PC-9 (cell line): ENCODE measurements around the gene NFIA. TPM values are rescaled to one million over a fixed set of nuclear protein-coding genes. Genes with fewer than 3 reads are reported as not detected.

ENCODE experiments used
- BruUV-seq: library from RNA; stranded (reverse); fragments of 400-500 nt; replicated peaks from 2 replicates; lab custom pipeline; 2021; lab: Mats Ljungman, UMichigan
- CTCF ChIA-PET: fragments of 300-600 bp; sonication (Branson Sonifier 250); formaldehyde crosslinking; loops from one replicate; lab custom pipeline; 2022; ENCODE audit warnings: antibody characterized with exemption; lab: Charles Lee
- POLR2A ChIA-PET: fragments of 300-600 bp; sonication (Branson Sonifier 250); formaldehyde crosslinking; loops from one replicate; lab custom pipeline; 2022; ENCODE audit warnings: antibody characterized with exemption; ENCODE audit not compliant: unreplicated experiment; lab: Charles Lee
- DNase-seq, 2 experiments: peaks; one replicate each; pipeline versions ENCODE4 v3.0.0 to v3.0.0-alpha.2; 2015 to 2022; ENCODE audit warnings: mixed read lengths in 1 of 2
- H2AFZ ChIP-seq: fragments of 200-600 bp; sonication (generic); 2 replicates; pipeline ENCODE4 v1.8.1; 2017; ENCODE audit warnings: antibody characterized with exemption
- H3F3A ChIP-seq: fragments of 200-600 bp; sonication (generic); 2 replicates; pipeline ENCODE4 v1.8.1; 2017; ENCODE audit warnings: antibody characterized with exemption, mild to moderate bottlenecking, low read depth; ENCODE audit not compliant: insufficient read depth
- H3K27ac ChIP-seq: fragments of 200-600 bp; sonication (generic); 2 replicates; pipeline ENCODE4 v1.6.1; 2016; ENCODE audit warnings: mixed run types
- H3K27me3 ChIP-seq: fragments of 200-600 bp; sonication (generic); 2 replicates; pipeline ENCODE4 v1.6.1; 2016; ENCODE audit warnings: low read depth, mixed run types; ENCODE audit not compliant: insufficient read depth
- H3K36me3 ChIP-seq: fragments of 200-600 bp; sonication (generic); 2 replicates; pipeline ENCODE4 v1.6.1; 2016; ENCODE audit warnings: low read depth, mixed run types
- H3K4me1 ChIP-seq: fragments of 200-600 bp; sonication (generic); replicated peaks from 2 replicates; pipeline ENCODE4 v1.6.1; 2016; ENCODE audit warnings: mixed run types; ENCODE audit not compliant: insufficient read depth
- H3K4me2 ChIP-seq: fragments of 200-600 bp; sonication (generic); 2 replicates; pipeline ENCODE4 v1.6.1; 2017; ENCODE audit warnings: mixed run types
- H3K4me3 ChIP-seq: fragments of 200-600 bp; sonication (generic); 2 replicates; pipeline ENCODE4 v1.6.1; 2016; ENCODE audit warnings: mixed run types
- H3K79me2 ChIP-seq: fragments of 200-600 bp; sonication (generic); 2 replicates; pipeline ENCODE4 v1.6.1; 2017; ENCODE audit warnings: low read depth, mixed run types
- H3K9me2 ChIP-seq: fragments of 200-600 bp; sonication (generic); 2 replicates; pipeline ENCODE4 v1.8.1; 2017; ENCODE audit warnings: mild to moderate bottlenecking; ENCODE audit not compliant: insufficient read depth
- H3K9me3 ChIP-seq: fragments of 200-600 bp; sonication (generic); 2 replicates; pipeline ENCODE4 v1.8.1; 2016; ENCODE audit warnings: low read depth; ENCODE audit not compliant: insufficient read depth
- H4K20me1 ChIP-seq: fragments of 200-600 bp; sonication (generic); 2 replicates; pipeline ENCODE4 v1.8.1; 2017; ENCODE audit not compliant: insufficient read depth
- EZH2 ChIP-seq: fragments of 200-600 bp; sonication (generic); IDR thresholded peaks from 2 replicates; pipeline ENCODE4 v1.8.0; 2017; ENCODE audit warnings: antibody characterized with exemption, low read depth
- intact Hi-C: fragments of 100-400 bp; cut with micrococcal nuclease; formaldehyde crosslinking; loops from one replicate; pipeline ENCODE4 v1.10.0; 2022; ENCODE audit not compliant: unreplicated experiment
- total RNA-seq: library from RNA; stranded (reverse); gene quantifications from 2 replicates; pipeline ENCODE4 v1.2.3, GENCODE V29; 2021
- TF ChIP-seq, protein P1 (sequence below): fragments of 200-600 bp; sonication (generic); conservative IDR thresholded peaks from 2 replicates; pipeline ENCODE4 v1.6.1; 2017; ENCODE audit warnings: mixed run types, antibody characterized with exemption, mild to moderate bottlenecking, moderate library complexity

The NFIA gene
- total RNA-seq, 1 experiment from 2014 or later: 26.7 TPM

DNA sequence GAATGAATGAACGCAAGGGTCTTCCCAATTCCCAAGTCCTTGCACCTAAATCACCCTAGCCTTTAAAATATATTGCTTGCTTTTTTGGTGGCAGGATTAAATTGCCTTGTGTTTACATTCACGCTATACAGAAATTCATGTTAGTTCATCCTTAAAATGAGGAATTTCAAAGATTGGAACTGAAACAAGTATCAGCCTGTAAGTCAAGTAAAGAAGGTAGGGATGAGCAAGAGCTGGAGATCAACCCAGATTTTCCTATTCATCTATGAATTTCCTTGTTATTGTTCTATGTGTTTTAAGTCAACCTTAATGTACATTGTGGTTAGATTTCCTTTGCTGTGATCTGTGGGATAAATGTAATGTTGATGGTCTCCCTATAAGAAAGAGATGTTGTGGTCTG lies 248.2 kb downstream of the NFIA start:
- Histone ChIP-seq H2AFZ (no peak overlapping the region), H3F3A (no peaks in the 10 kb centered on the region), H3K4me2 (no peak overlapping the region), H3K79me2 (no peaks in the 10 kb centered on the region), H3K4me1 (no peaks in the 10 kb centered on the region), H3K9me3 (no peaks in the 10 kb centered on the region), H3K9me2 (no peaks in the 10 kb centered on the region), H4K20me1 (no peaks in the 10 kb centered on the region), H3K27me3 (no peaks in the 10 kb centered on the region), H3K27ac (no peak overlapping the region), H3K36me3 (no peaks in the 10 kb centered on the region), H3K4me3 (no peak overlapping the region)
- intact Hi-C loops: loop anchor here (10.0 kb wide), 1 partner anchor 1356 kb away; no protein-coding TSS in a partner anchor
- no TSS peak for BruUV-seq
- TF ChIP-seq, protein P1, sequence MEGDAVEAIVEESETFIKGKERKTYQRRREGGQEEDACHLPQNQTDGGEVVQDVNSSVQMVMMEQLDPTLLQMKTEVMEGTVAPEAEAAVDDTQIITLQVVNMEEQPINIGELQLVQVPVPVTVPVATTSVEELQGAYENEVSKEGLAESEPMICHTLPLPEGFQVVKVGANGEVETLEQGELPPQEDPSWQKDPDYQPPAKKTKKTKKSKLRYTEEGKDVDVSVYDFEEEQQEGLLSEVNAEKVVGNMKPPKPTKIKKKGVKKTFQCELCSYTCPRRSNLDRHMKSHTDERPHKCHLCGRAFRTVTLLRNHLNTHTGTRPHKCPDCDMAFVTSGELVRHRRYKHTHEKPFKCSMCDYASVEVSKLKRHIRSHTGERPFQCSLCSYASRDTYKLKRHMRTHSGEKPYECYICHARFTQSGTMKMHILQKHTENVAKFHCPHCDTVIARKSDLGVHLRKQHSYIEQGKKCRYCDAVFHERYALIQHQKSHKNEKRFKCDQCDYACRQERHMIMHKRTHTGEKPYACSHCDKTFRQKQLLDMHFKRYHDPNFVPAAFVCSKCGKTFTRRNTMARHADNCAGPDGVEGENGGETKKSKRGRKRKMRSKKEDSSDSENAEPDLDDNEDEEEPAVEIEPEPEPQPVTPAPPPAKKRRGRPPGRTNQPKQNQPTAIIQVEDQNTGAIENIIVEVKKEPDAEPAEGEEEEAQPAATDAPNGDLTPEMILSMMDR: no peak
- TF ChIP-seq EZH2: no peak
- ChIA-PET POLR2A (no interaction called here), CTCF (no interaction called here)
- no peak for DNase-seq

DNA sequence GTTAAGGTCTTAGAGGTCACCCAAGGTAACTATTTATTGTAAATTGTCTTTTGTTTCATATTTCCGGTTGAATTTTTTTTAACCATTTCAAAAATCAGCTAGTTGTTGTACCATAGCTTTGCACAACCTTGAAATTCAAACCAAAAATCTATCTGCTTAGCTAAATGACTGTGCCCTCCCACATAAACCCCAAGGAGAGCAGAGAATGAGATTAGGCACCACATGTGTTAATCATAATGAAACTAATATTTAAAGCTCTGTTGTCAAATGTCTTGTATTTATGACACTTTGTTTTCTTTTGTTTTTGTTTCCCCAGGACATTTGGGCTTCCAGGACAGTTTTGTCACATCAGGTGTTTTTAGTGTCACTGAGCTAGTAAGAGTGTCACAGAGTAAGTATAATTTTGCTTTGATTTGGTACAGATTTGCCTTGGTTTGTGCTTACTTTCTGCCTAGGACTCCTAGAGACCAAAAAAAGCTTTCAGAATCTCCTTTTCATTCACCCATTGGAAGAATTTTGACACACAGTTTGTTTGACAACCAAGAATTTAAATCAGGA lies 249.9 kb downstream of the NFIA start:
- no TSS peak for BruUV-seq
- intact Hi-C loops: loop anchor here (10.0 kb wide), 1 partner anchor 1357 kb away; no protein-coding TSS in a partner anchor
- ChIA-PET POLR2A (no interaction called here), CTCF (no interaction called here)
- Histone ChIP-seq H4K20me1 (no peaks in the 10 kb centered on the region), H3K4me3 (no peak overlapping the region), H3K36me3 (no peaks in the 10 kb centered on the region), H3K4me2 (no peak overlapping the region), H2AFZ (no peak overlapping the region), H3K9me2 (no peaks in the 10 kb centered on the region), H3K79me2 (no peaks in the 10 kb centered on the region), H3F3A (peaks cover 7% of the 10 kb centered on the region), H3K9me3 (no peaks in the 10 kb centered on the region), H3K27me3 (no peaks in the 10 kb centered on the region), H3K4me1 (peaks cover 7% of the 10 kb centered on the region), H3K27ac (no peak overlapping the region)
- TF ChIP-seq, protein P1: no peak
- TF ChIP-seq EZH2: no peak
- no peak for DNase-seq

DNA sequence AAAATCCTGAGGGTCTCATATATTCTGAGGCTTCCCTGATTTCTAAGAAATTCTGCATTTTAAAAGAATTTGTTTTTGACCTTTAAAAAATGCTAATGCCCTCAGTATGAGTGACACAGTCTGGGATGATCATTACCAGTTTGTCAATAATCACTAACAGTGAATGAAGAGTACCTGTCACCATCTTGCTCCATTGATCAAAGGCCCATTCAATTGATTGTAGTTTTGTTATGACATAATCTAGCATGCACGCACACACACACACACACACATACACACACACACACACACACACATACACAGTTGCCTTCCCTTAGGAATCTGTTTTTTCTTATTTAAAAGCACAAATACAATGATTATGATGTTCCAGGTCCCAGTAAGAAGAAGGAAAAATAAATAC lies 250.4 kb downstream of the NFIA start:
- POLR2A ChIA-PET: interaction anchor here (0.8 kb wide), 1 partner anchor 1040 kb away, joined by 8 read pairs; no protein-coding TSS in a partner anchor
- Histone ChIP-seq H3K4me2 (no peak overlapping the region), H3K79me2 (no peaks in the 10 kb centered on the region), H3K4me1 (peaks cover 12% of the 10 kb centered on the region), H3K36me3 (no peaks in the 10 kb centered on the region), H3K9me3 (no peaks in the 10 kb centered on the region), H3K4me3 (no peak overlapping the region), H3K27me3 (no peaks in the 10 kb centered on the region), H3K27ac (no peak overlapping the region), H3K9me2 (no peaks in the 10 kb centered on the region), H2AFZ (no peak overlapping the region), H3F3A (peaks cover 12% of the 10 kb centered on the region), H4K20me1 (no peaks in the 10 kb centered on the region)
- BruUV-seq: no TSS peak
- intact Hi-C loops: loop anchor here (10.0 kb wide), 1 partner anchor 1358 kb away; no protein-coding TSS in a partner anchor
- TF ChIP-seq EZH2: no peak
- TF ChIP-seq, protein P1: no peak
- DNase-seq: no peak
- CTCF ChIA-PET: no interaction called here
